MM.1S (cell line): ENCODE measurements around the gene OAF.

Source experiments
- DNase-seq: peaks from one replicate; pipeline ENCODE4 v3.0.0-alpha.2; 2015
- H2AFZ ChIP-seq: fragments of 300-600 bp; sonication (generic); 2 replicates; pipeline ENCODE4 v1.6.0; 2016; ENCODE audit warnings: antibody characterized with exemption, low read length
- H3F3A ChIP-seq: fragments of 300-600 bp; sonication (generic); 2 replicates; pipeline ENCODE4 v1.6.1; 2016; ENCODE audit warnings: mild to moderate bottlenecking, antibody characterized with exemption, low read length, moderate library complexity, mixed read lengths; ENCODE audit not compliant: insufficient read depth
- H3K27ac ChIP-seq: fragments of 300-600 bp; sonication (generic); 2 replicates; pipeline ENCODE4 v1.5.1; 2016; ENCODE audit warnings: mild to moderate bottlenecking, low read length
- H3K27me3 ChIP-seq: fragments of 300-600 bp; sonication (generic); replicated peaks from 2 replicates; pipeline ENCODE4 v1.6.0; 2016; ENCODE audit warnings: low read length; ENCODE audit not compliant: insufficient read depth
- H3K36me3 ChIP-seq: fragments of 300-600 bp; sonication (generic); replicated peaks from 2 replicates; pipeline ENCODE4 v1.6.1; 2016; ENCODE audit warnings: mild to moderate bottlenecking, low read length, mixed read lengths; ENCODE audit not compliant: insufficient read depth
- H3K4me1 ChIP-seq: fragments of 300-600 bp; sonication (generic); 2 replicates; pipeline ENCODE4 v1.6.1; 2016; ENCODE audit warnings: low read length, mixed read lengths
- H3K4me2 ChIP-seq: fragments of 300-600 bp; sonication (generic); 2 replicates; pipeline ENCODE4 v1.6.0; 2016; ENCODE audit warnings: low read depth, low read length
- H3K4me3 ChIP-seq: fragments of 300-600 bp; sonication (generic); 2 replicates; pipeline ENCODE4 v1.5.1; 2016; ENCODE audit warnings: low read length, mixed read lengths
- H3K79me2 ChIP-seq: fragments of 300-600 bp; sonication (generic); 2 replicates; pipeline ENCODE4 v1.6.1; 2016; ENCODE audit warnings: mixed run types, low read length, mixed read lengths
- H3K9ac ChIP-seq: fragments of 300-600 bp; sonication (generic); 2 replicates; pipeline ENCODE4 v1.6.1; 2016; ENCODE audit warnings: low read length, mixed read lengths
- H3K9me2 ChIP-seq: fragments of 300-600 bp; sonication (generic); replicated peaks from 2 replicates; pipeline ENCODE4 v1.6.1; 2016; ENCODE audit warnings: mild to moderate bottlenecking, low read length, mixed read lengths; ENCODE audit not compliant: insufficient read depth
- H3K9me3 ChIP-seq: fragments of 300-600 bp; sonication (generic); replicated peaks from 2 replicates; pipeline ENCODE4 v1.6.1; 2016; ENCODE audit warnings: mild to moderate bottlenecking, low read length, mixed read lengths; ENCODE audit not compliant: insufficient read depth
- H4K20me1 ChIP-seq: fragments of 300-600 bp; sonication (generic); 2 replicates; pipeline ENCODE4 v1.6.1; 2016; ENCODE audit warnings: mild to moderate bottlenecking, low read length, moderate library complexity, mixed read lengths; ENCODE audit not compliant: insufficient read depth
- CTCF ChIP-seq: fragments of 300-600 bp; sonication (generic); IDR thresholded peaks from 2 replicates; pipeline ENCODE4 v1.5.1; 2016; ENCODE audit warnings: antibody characterized with exemption, low read length, mixed read lengths
- EZH2 ChIP-seq: fragments of 300-600 bp; sonication (generic); optimal IDR thresholded peaks from 2 replicates; pipeline ENCODE3; 2017; ENCODE audit warnings: low read depth, mild to moderate bottlenecking, antibody characterized with exemption, low read length, mixed read lengths
- EZH2phosphoT487 ChIP-seq: fragments of 300-600 bp; sonication (generic); IDR thresholded peaks from 2 replicates; pipeline ENCODE4 v1.6.1; 2018; ENCODE audit warnings: antibody characterized with exemption, low read length

Gene OAF

GRCh38 chr11:120261321-120261720 is 50.5 kb downstream of the OAF start:
- H3K4me2 ChIP-seq: no peak overlapping the region
- H3K9me3 ChIP-seq: no peaks in the 10 kb centered on the region
- TF ChIP-seq CTCF (no peak), EZH2 (no peak), EZH2phosphoT487 (no peak)
- no peak overlapping the region for H3K4me3 ChIP-seq
- no peaks in the 10 kb centered on the region for H3F3A ChIP-seq
- no peaks in the 10 kb centered on the region for H3K36me3 ChIP-seq
- H3K27me3 ChIP-seq: peaks cover 8% of the 10 kb centered on the region; the same call in 1 of the 2 replicates
- no peaks in the 10 kb centered on the region for H3K79me2 ChIP-seq
- no peak overlapping the region for H3K9ac ChIP-seq
- DNase-seq: no peak
- no peak overlapping the region for H3K27ac ChIP-seq
- no peaks in the 10 kb centered on the region for H3K4me1 ChIP-seq
- H2AFZ ChIP-seq: no peak overlapping the region
- H4K20me1 ChIP-seq: no peaks in the 10 kb centered on the region
- H3K9me2 ChIP-seq: no peaks in the 10 kb centered on the region

- Histone ChIP-seq H3K27me3 (peaks cover 6% of the 10 kb centered on the region; the same call in 1 of the 2 replicates), H3K4me1 (no peaks in the 10 kb centered on the region), H3K9me3 (no peaks in the 10 kb centered on the region), H4K20me1 (no peaks in the 10 kb centered on the region), H3K4me3 (no peak overlapping the region), H2AFZ (no peak overlapping the region), H3K4me2 (no peak overlapping the region), H3K9me2 (no peaks in the 10 kb centered on the region), H3K27ac (no peak overlapping the region), H3F3A (no peaks in the 10 kb centered on the region), H3K9ac (no peak overlapping the region), H3K79me2 (no peaks in the 10 kb centered on the region), H3K36me3 (no peaks in the 10 kb centered on the region)
- TF ChIP-seq EZH2phosphoT487: no peak
- TF ChIP-seq CTCF: no peak
- TF ChIP-seq EZH2: no peak
- DNase-seq: no peak
Measured at GRCh38 chr11:120261931-120262330, 51.1 kb downstream of the OAF start.

- Histone ChIP-seq H3K4me2 (no peak overlapping the region), H2AFZ (no peak overlapping the region), H3F3A (no peaks in the 10 kb centered on the region), H3K79me2 (no peaks in the 10 kb centered on the region), H4K20me1 (no peaks in the 10 kb centered on the region), H3K27me3 (no peaks in the 10 kb centered on the region), H3K9me2 (no peaks in the 10 kb centered on the region), H3K4me1 (no peaks in the 10 kb centered on the region), H3K36me3 (no peaks in the 10 kb centered on the region), H3K9me3 (no peaks in the 10 kb centered on the region), H3K9ac (no peak overlapping the region), H3K27ac (no peak overlapping the region), H3K4me3 (no peak overlapping the region)
- TF ChIP-seq EZH2phosphoT487 (no peak), EZH2 (no peak), CTCF (no peak)
- DNase-seq: no peak
Measured at GRCh38 chr11:120267319-120267718, 56.5 kb downstream of the OAF start.
